ENCODE data around the gene PMFBP1. TPM values are rescaled to one million over a fixed set of nuclear protein-coding genes. Genes with fewer than 3 reads are reported as not detected.

Gene PMFBP1
- total RNA-seq, 1 experiment from 2014 or later: 2.7 TPM

GRCh38 chr16:72166954-72167561, 4.9 kb downstream of the PMFBP1 start:
- no peak overlapping the region for H2AFZ ChIP-seq (ENCODE audit: low read length)
- no peak for DNase-seq
- H3K9ac ChIP-seq (ENCODE audit: extremely low read depth, insufficient read length, low read length): no peak overlapping the region
- no peak overlapping the region for H3K4ac ChIP-seq (ENCODE audit: low read depth, low read length)
- no peak overlapping the region for H3K18ac ChIP-seq (ENCODE audit: insufficient read length, low read depth, low read length)
- no peak overlapping the region for H2AK5ac ChIP-seq (ENCODE audit: insufficient read length, low read length)
- H2BK5ac ChIP-seq (ENCODE audit: insufficient read length, low read length): no peak overlapping the region
- no peaks in the 10 kb centered on the region for H3K23me2 ChIP-seq (ENCODE audit: insufficient read length, low read depth, low read length, poor library complexity, severe bottlenecking)
- Mint-ChIP-seq H3K4me1 (peaks cover 10 to 11% of the 10 kb centered on the region in 2 experiments), H3K27ac (no peak overlapping the region), H3K4me3 (no peak overlapping the region), H3K9me3 (peaks cover 2 to 3% of the 10 kb centered on the region in 2 experiments; a peak in 4 of 5 replicates), H3K27me3 (ENCODE audit: low read depth) (peaks cover 3% of the 10 kb centered on the region; the same call in 1 of the 2 replicates), H3K36me3 (ENCODE audit: insufficient read depth in 1 of 3, low read depth in 3 of 3) (peaks cover 0 to 5% (median 4%) of the 10 kb centered on the region in 3 experiments; a peak in 5 of 7 replicates)
- no peak overlapping the region for H2BK12ac ChIP-seq (ENCODE audit: insufficient read length, low read depth, low read length)
- H4K20me1 ChIP-seq (ENCODE audit: control insufficient read depth, insufficient read depth, insufficient read length): no peaks in the 10 kb centered on the region
- no peak overlapping the region for H3T11ph ChIP-seq (ENCODE audit: low read length)
- TF ChIP-seq CTCF (conservative IDR thresholded peaks at IDR 0.05): no peak
- H3K79me1 ChIP-seq (ENCODE audit: insufficient read depth, low read depth, low read length, poor library complexity, severe bottlenecking): no peaks in the 10 kb centered on the region
- H3K27ac ChIP-seq (ENCODE audit: insufficient read length, low read depth, low read length): no peak overlapping the region
- H4K5ac ChIP-seq (ENCODE audit: insufficient read length, low read depth, low read length): no peak overlapping the region
- H2BK120ac ChIP-seq (ENCODE audit: low read depth, low read length, poor library complexity, severe bottlenecking): no peak overlapping the region
- H2BK15ac ChIP-seq (ENCODE audit: low read depth, low read length): no peak overlapping the region
- H4K91ac ChIP-seq (ENCODE audit: insufficient read length, low read depth, low read length): no peak overlapping the region
- WGBS (ENCODE audit: extremely low coverage, insufficient read length, low lambda C conversion rate): no CpG with 5 or more reads among the region's 6 CpGs
- no peak overlapping the region for H3K56ac ChIP-seq (ENCODE audit: insufficient read length, low read depth, low read length)
- no peak overlapping the region for H3K4me2 ChIP-seq (ENCODE audit: insufficient read depth, insufficient read length, low read length)
- no peak overlapping the region for H4K8ac ChIP-seq (replicated peaks; ENCODE audit: insufficient read length, low read depth, low read length)
- H3K4me1 ChIP-seq (ENCODE audit: insufficient read depth, low read length): no peaks in the 10 kb centered on the region
- no peaks in the 10 kb centered on the region for H3K9me3 ChIP-seq (ENCODE audit: control insufficient read depth, low read depth, low read length)
- H3K27me3 ChIP-seq (ENCODE audit: insufficient read depth, low read length): no peaks in the 10 kb centered on the region
- no peak overlapping the region for H3K14ac ChIP-seq (ENCODE audit: insufficient read depth, low read length)
- H3K79me2 ChIP-seq (ENCODE audit: insufficient read depth, low read length): no peaks in the 10 kb centered on the region
- no peak overlapping the region for H2BK20ac ChIP-seq (ENCODE audit: low read depth, low read length, poor library complexity, severe bottlenecking)
- no peak overlapping the region for H3K23ac ChIP-seq (ENCODE audit: insufficient read length, low read depth, low read length)
